IMR-90 (cell line): ENCODE results near the gene GSTK1. TPM values are rescaled to one million over a fixed set of nuclear protein-coding genes. Genes with fewer than 3 reads are reported as not detected.

ENCODE experiments used
- ATAC-seq: fragments of 200-7000 bp; cut with Tn5 transposase; 2 replicates; pipeline ENCODE4 v1.9.1; 2020; ENCODE audit warnings: low read depth, mild to moderate bottlenecking, moderate library complexity
- BruUV-seq: library from RNA; stranded (reverse); fragments of 400-500 nt; replicated peaks from 2 replicates; lab custom pipeline; 2021; lab: Mats Ljungman, UMichigan
- CTCF ChIA-PET: fragments of 300-600 bp; formaldehyde crosslinking; extraction: SDS; loops from one replicate; lab custom pipeline; 2021; ENCODE audit warnings: antibody characterized with exemption; lab: Yijun Ruan, JAX
- POLR2A ChIA-PET: fragments of 300-600 bp; sonication (Branson Sonifier 250); formaldehyde crosslinking; loops from one replicate; lab custom pipeline; 2022; ENCODE audit warnings: antibody characterized with exemption; ENCODE audit not compliant: unreplicated experiment; lab: Charles Lee
- DNase-seq: peaks from one replicate; pipeline ENCODE4 v3.0.0; 2013
- H2AFZ ChIP-seq: replicated peaks from 2 replicates; pipeline ENCODE3; 2013; ENCODE audit warnings: low read length, mild to moderate bottlenecking; ENCODE audit not compliant: poor library complexity
- H2AK5ac ChIP-seq: 2 replicates; pipeline ENCODE4 v1.6.1; 2013; ENCODE audit warnings: low read depth, low read length, inconsistent platforms
- H2AK9ac ChIP-seq: replicated peaks from 2 replicates; pipeline ENCODE3; 2013; ENCODE audit warnings: mild to moderate bottlenecking, low read depth, low read length, moderate library complexity; ENCODE audit not compliant: poor library complexity
- H2BK120ac ChIP-seq: 2 replicates; pipeline ENCODE4 v1.6.1; 2013; ENCODE audit warnings: low read depth, low read length, inconsistent platforms
- H2BK15ac ChIP-seq: 3 replicates; pipeline ENCODE4 v1.6.1; 2013; ENCODE audit warnings: low read depth, low read length, inconsistent platforms
- H2BK20ac ChIP-seq: 2 replicates; pipeline ENCODE4 v1.6.1; 2013; ENCODE audit warnings: low read depth, mild to moderate bottlenecking, inconsistent platforms, low read length, moderate library complexity
- H2BK5ac ChIP-seq: 2 replicates; pipeline ENCODE4 v1.6.1; 2013; ENCODE audit warnings: mild to moderate bottlenecking, low read depth, low read length, inconsistent platforms; ENCODE audit not compliant: poor library complexity, severe bottlenecking
- H3K14ac ChIP-seq: replicated peaks from 2 replicates; pipeline ENCODE4 v1.6.1; 2013; ENCODE audit warnings: low read depth, low read length, inconsistent platforms
- H3K18ac ChIP-seq: 2 replicates; pipeline ENCODE4 v1.6.1; 2013; ENCODE audit warnings: low read depth, low read length, control low read depth
- H3K23ac ChIP-seq: 2 replicates; pipeline ENCODE4 v1.6.1; 2013; ENCODE audit warnings: low read depth, low read length, inconsistent platforms
- H3K27ac ChIP-seq: 2 replicates; pipeline ENCODE4 v1.5.1; 2013; ENCODE audit warnings: mild to moderate bottlenecking, control low read depth, low read length; ENCODE audit not compliant: insufficient read depth
- H3K27me3 ChIP-seq: 2 replicates; pipeline ENCODE4 v1.6.1; 2013; ENCODE audit warnings: low read length; ENCODE audit not compliant: control insufficient read depth, insufficient read depth
- H3K36me3 ChIP-seq: 2 replicates; pipeline ENCODE4 v1.6.1; 2013; ENCODE audit warnings: low read length, mixed read lengths; ENCODE audit not compliant: control insufficient read depth, insufficient read depth
- H3K4ac ChIP-seq: 2 replicates; pipeline ENCODE4 v1.6.1; 2013; ENCODE audit warnings: low read depth, low read length, inconsistent platforms
- H3K4me1 ChIP-seq: 2 replicates; pipeline ENCODE4 v1.6.1; 2013; ENCODE audit warnings: low read length, mixed read lengths; ENCODE audit not compliant: control insufficient read depth, insufficient read depth
- H3K4me2 ChIP-seq: 2 replicates; pipeline ENCODE4 v1.6.1; 2013; ENCODE audit warnings: low read depth, mild to moderate bottlenecking, control low read depth, low read length, moderate library complexity
- H3K4me3 ChIP-seq: 2 replicates; pipeline ENCODE4 v1.5.1; 2013; ENCODE audit warnings: low read depth, mild to moderate bottlenecking, control low read depth, low read length, moderate library complexity; ENCODE audit not compliant: insufficient read depth
- H3K56ac ChIP-seq: 2 replicates; pipeline ENCODE4 v1.6.1; 2013; ENCODE audit warnings: low read length, inconsistent platforms; ENCODE audit not compliant: insufficient read depth; ENCODE audit errors: extremely low read depth
- H3K79me1 ChIP-seq, 2 experiments: 2 replicates each; pipeline ENCODE4 v1.6.1; 2013; ENCODE audit warnings: low read length in 2 of 2, inconsistent platforms in 1 of 2, low read depth in 1 of 2
- H3K9ac ChIP-seq: 2 replicates; pipeline ENCODE4 v1.6.1; 2013; ENCODE audit warnings: low read depth, low read length, control low read depth
- H3K9me1 ChIP-seq: 2 replicates; pipeline ENCODE4 v1.6.1; 2013; ENCODE audit warnings: low read length, inconsistent platforms; ENCODE audit not compliant: insufficient read depth
- H3K9me3 ChIP-seq: 2 replicates; pipeline ENCODE4 v1.6.1; 2013; ENCODE audit warnings: low read length; ENCODE audit not compliant: control insufficient read depth, insufficient read depth
- H4K20me1 ChIP-seq: 2 replicates; pipeline ENCODE4 v1.6.1; 2013; ENCODE audit warnings: low read length, inconsistent platforms; ENCODE audit not compliant: insufficient read depth
- H4K5ac ChIP-seq: 2 replicates; pipeline ENCODE4 v1.6.1; 2013; ENCODE audit warnings: mild to moderate bottlenecking, low read depth, low read length, control low read depth
- H4K8ac ChIP-seq, 2 experiments: 2 replicates each; pipeline ENCODE4 v1.6.1; 2013; ENCODE audit warnings: low read depth in 2 of 2, low read length in 2 of 2, control low read depth in 1 of 2, inconsistent platforms in 1 of 2
- H4K91ac ChIP-seq: 2 replicates; pipeline ENCODE4 v1.6.1; 2013; ENCODE audit warnings: low read depth, low read length, inconsistent platforms; ENCODE audit not compliant: insufficient read depth
- BHLHE40 ChIP-seq: fragments of 150-350 bp; IDR thresholded peaks from 2 replicates; pipeline ENCODE4 v1.6.1; 2016; ENCODE audit warnings: mild to moderate bottlenecking, low read depth, low read length
- CEBPB ChIP-seq: IDR thresholded peaks from 2 replicates; pipeline ENCODE4 v1.6.1; 2012; ENCODE audit warnings: low read depth, low read length, improper control_type of control experiment
- CHD1 ChIP-seq: IDR thresholded peaks from 2 replicates; pipeline ENCODE4 v1.6.1; 2012; ENCODE audit warnings: low read depth, low read length, improper control_type of control experiment
- CTCF ChIP-seq: conservative IDR thresholded peaks from 2 replicates; pipeline ENCODE4 v1.5.1; 2012; ENCODE audit warnings: mild to moderate bottlenecking, low read depth, low read length, improper control_type of control experiment
- ELK1 ChIP-seq: fragments of 150-350 bp; IDR thresholded peaks from 2 replicates; pipeline ENCODE4 v1.6.1; 2016; ENCODE audit warnings: low read depth, mild to moderate bottlenecking, low read length, moderate library complexity, borderline replicate concordance
- FOS ChIP-seq: fragments of 150-350 bp; IDR thresholded peaks from 2 replicates; pipeline ENCODE4 v1.6.1; 2016; ENCODE audit warnings: low read depth, low read length
- MAFK ChIP-seq: IDR thresholded peaks from 2 replicates; pipeline ENCODE4 v1.6.1; 2012; ENCODE audit warnings: low read depth, low read length, improper control_type of control experiment
- MAZ ChIP-seq: IDR thresholded peaks from 2 replicates; pipeline ENCODE4 v1.6.1; 2012; ENCODE audit warnings: low read depth, mild to moderate bottlenecking, low read length, improper control_type of control experiment, moderate library complexity, borderline replicate concordance
- MXI1 ChIP-seq: IDR thresholded peaks from 2 replicates; pipeline ENCODE4 v1.6.1; 2012; ENCODE audit warnings: low read depth, mild to moderate bottlenecking, low read length, moderate library complexity, borderline replicate concordance
- NFE2L2 ChIP-seq: fragments of 150-350 bp; IDR thresholded peaks from 2 replicates; pipeline ENCODE4 v1.6.1; 2016; ENCODE audit warnings: low read depth, mild to moderate bottlenecking, low read length
- POLR2A ChIP-seq: IDR thresholded peaks from 2 replicates; pipeline ENCODE4 v1.6.1; 2012; ENCODE audit warnings: mild to moderate bottlenecking, low read depth, low read length
- RAD21 ChIP-seq: IDR thresholded peaks from 2 replicates; pipeline ENCODE4 v1.6.1; 2012; ENCODE audit warnings: low read length, improper control_type of control experiment
- RCOR1 ChIP-seq: IDR thresholded peaks from 2 replicates; pipeline ENCODE4 v1.6.1; 2012; ENCODE audit warnings: mild to moderate bottlenecking, low read length, improper control_type of control experiment; ENCODE audit not compliant: insufficient replicate concordance
- RFX5 ChIP-seq: IDR thresholded peaks from 2 replicates; pipeline ENCODE4 v1.8.0; 2012; ENCODE audit warnings: low read depth, mild to moderate bottlenecking, low read length, moderate library complexity
- SMC3 ChIP-seq: fragments of 150-350 bp; IDR thresholded peaks from 2 replicates; pipeline ENCODE4 v1.6.1; 2016; ENCODE audit warnings: low read depth, mild to moderate bottlenecking, antibody characterized with exemption, low read length, moderate library complexity
- USF2 ChIP-seq: fragments of 150-350 bp; IDR thresholded peaks from 2 replicates; pipeline ENCODE4 v1.6.1; 2017; ENCODE audit warnings: mild to moderate bottlenecking, antibody characterized with exemption, low read length, low read depth
- WGBS, 2 experiments: methylation state at CpG; one replicate each; pipeline versions ENCODE4 v1.1.5 to v1.1.7; 2013; ENCODE audit warnings: missing lambda C conversion rate in 2 of 2; ENCODE audit not compliant: insufficient read length in 1 of 2; ENCODE audit errors: extremely low coverage in 2 of 2; 5-methylcytosine and 5-hydroxymethylcytosine counted together
- dilution Hi-C: fragments of 300-500 bp; cut with HindIII; formaldehyde crosslinking; loops from one replicate; pipeline ENCODE4 v1.14.3; 2018; ENCODE audit warnings: low sequenced_read_pairs; ENCODE audit not compliant: unreplicated experiment
- in situ Hi-C: fragments of 300-500 bp; cut with MboI; formaldehyde crosslinking; loops from 3 replicates; pipeline ENCODE4 v1.14.3; 2019; ENCODE audit warnings: low sequenced_read_pairs, inconsistent platforms, mixed read lengths
- intact Hi-C: fragments of 100-400 bp; cut with micrococcal nuclease; formaldehyde crosslinking; loops from 2 replicates; pipeline ENCODE4 v1.10.0; 2022
- polyA plus RNA-seq, 3 experiments: library from polyadenylated mRNA; depleted of rRNA; stranded (reverse); fragments of >200 nt; gene quantifications; 2 replicates each; pipeline ENCODE4 v1.2.3, GENCODE V29; 2012; ENCODE audit warnings: low replicate concordance in 1 of 3
- total RNA-seq: library from RNA; depleted of rRNA; stranded (reverse); fragments of >200 nt; gene quantifications from 2 replicates; pipeline ENCODE4 v1.2.3, GENCODE V29; 2012

Gene GSTK1
- total and polyA plus RNA-seq, 2 of the 4 experiments (the other 2 are of a cell fraction), result 64.9 to 111 TPM

- no peak overlapping the region for H3K4me2 ChIP-seq
- no peak overlapping the region for H2BK20ac ChIP-seq
- no peak overlapping the region for H4K91ac ChIP-seq
- no peak for ATAC-seq
- intact Hi-C loops (no loop called here), in situ Hi-C loops (no loop called here), dilution Hi-C loops (no loop called here)
- H3K18ac ChIP-seq, result no peak overlapping the region
- H3K79me1 ChIP-seq, result peaks cover 17 to 29% of the 10 kb centered on the region in 2 experiments
- no peak for DNase-seq
- no peak overlapping the region for H2BK120ac ChIP-seq
- no peak overlapping the region for H4K5ac ChIP-seq
- H2AFZ ChIP-seq, result no peak overlapping the region
- no peak overlapping the region for H3K23ac ChIP-seq
- no peak overlapping the region for H3K56ac ChIP-seq
- peaks cover 9% of the 10 kb centered on the region for H3K9me1 ChIP-seq
- no peak overlapping the region for H3K27ac ChIP-seq
- no peak overlapping the region for H2BK15ac ChIP-seq
- TF ChIP-seq POLR2A (no peak), NFE2L2 (no peak), RCOR1 (no peak), ELK1 (no peak), CHD1 (no peak), RFX5 (no peak), FOS (no peak), MAZ (no peak), CTCF (no peak), SMC3 (no peak), USF2 (no peak), MXI1 (no peak), RAD21 (no peak), BHLHE40 (no peak), MAFK (no peak), CEBPB (no peak)
- H3K4me1 ChIP-seq, result peaks cover 9% of the 10 kb centered on the region
- H4K20me1 ChIP-seq, result peaks cover 13% of the 10 kb centered on the region
- H4K8ac ChIP-seq, result no peak overlapping the region
- no peaks in the 10 kb centered on the region for H3K27me3 ChIP-seq
- peaks cover 44% of the 10 kb centered on the region for H3K36me3 ChIP-seq
- no peak overlapping the region for H2AK5ac ChIP-seq
- ChIA-PET CTCF (interaction anchor here (0.8 to 1.1 kb wide), 2 partner anchors 75 to 88 kb away, joined by 3 to 5 read pairs; no protein-coding TSS in a partner anchor), POLR2A (interaction anchor here (0.5 kb wide), 1 partner anchor 9 kb away, joined by 6 read pairs; no protein-coding TSS in a partner anchor)
- H2AK9ac ChIP-seq, result no peak overlapping the region
- H3K4ac ChIP-seq, result no peak overlapping the region
- H2BK5ac ChIP-seq, result no peak overlapping the region
- BruUV-seq, result no TSS peak
- no peak overlapping the region for H3K14ac ChIP-seq
- H3K9ac ChIP-seq, result no peak overlapping the region
- H3K4me3 ChIP-seq, result no peak overlapping the region
- no peaks in the 10 kb centered on the region for H3K9me3 ChIP-seq
- no CpG with 5 or more reads among the region's 6 CpGs for WGBS, 2 experiments
Observed at GRCh38 chr7:143304938-143305337, 41.7 kb downstream of the GSTK1 start.
